CD4-positive, alpha-beta T cell (primary cell): ENCODE results near the gene GEMIN4. TPM values are rescaled to one million over a fixed set of nuclear protein-coding genes. Genes with fewer than 3 reads are reported as not detected.
A peak's percentile ranks its signal among the peaks of the same experiment; 100 is the strongest.
"Not testable (repeated sequence)": the region's sequence is repeated elsewhere in the genome, so short reads cannot be mapped to it uniquely, and the experiment has no call there.

Source experiments
- ATAC-seq: fragments of 200-7000 bp; cut with Tn5 transposase; one replicate; pipeline ENCODE4 v1.10.0; 2022; ENCODE audit warnings: mild to moderate bottlenecking; ENCODE audit not compliant: poor library complexity
- CTCF ChIA-PET: fragments of 350-600 bp; sonication (Branson Sonifier 250); formaldehyde crosslinking; loops from one replicate; lab custom pipeline; 2021; ENCODE audit warnings: antibody characterized with exemption, inconsistent platforms; lab: Charles Lee
- POLR2A ChIA-PET: fragments of 350-600 bp; sonication (Branson Sonifier 250); formaldehyde crosslinking; loops from one replicate; lab custom pipeline; 2021; ENCODE audit warnings: antibody characterized with exemption, inconsistent platforms; lab: Charles Lee
- DNase-seq, 14 experiments: peaks; one replicate each; pipeline ENCODE4 v3.0.0-alpha.2; 2013 to 2020; ENCODE audit warnings: mixed read lengths in 2 of 14
- H3K27ac ChIP-seq, 2 donors: one replicate each; pipeline versions ENCODE4 v1.5.1 to v1.7.0; 2013; ENCODE audit warnings: low read length in 2 of 2, low read depth in 1 of 2, mild to moderate bottlenecking in 1 of 2
- H3K27me3 ChIP-seq, 2 experiments: 1 replicate in 1 of 2; 2 replicates in 1 of 2; pipeline versions ENCODE4 v1.6.1 to v1.7.0; 2013; ENCODE audit warnings: low read length in 2 of 2, control low read depth in 1 of 2, mild to moderate bottlenecking in 1 of 2, moderate library complexity in 1 of 2; ENCODE audit not compliant: insufficient read depth in 2 of 2, control insufficient read depth in 1 of 2
- H3K36me3 ChIP-seq: one replicate; pipeline ENCODE4 v1.6.1; 2013; ENCODE audit warnings: low read length, control low read depth; ENCODE audit not compliant: insufficient read depth
- H3K4me1 ChIP-seq: one replicate; pipeline ENCODE4 v1.6.1; 2013; ENCODE audit warnings: low read length, control low read depth; ENCODE audit not compliant: insufficient read depth
- H3K4me3 ChIP-seq: one replicate; pipeline ENCODE4 v1.5.1; 2013; ENCODE audit warnings: mild to moderate bottlenecking, low read length, moderate library complexity
- H3K9me3 ChIP-seq, 2 experiments: 1 replicate in 1 of 2; 2 replicates in 1 of 2; pipeline versions ENCODE4 v1.6.1 to v1.7.0; 2013; ENCODE audit warnings: low read length in 2 of 2, mild to moderate bottlenecking in 2 of 2, control low read depth in 1 of 2, moderate library complexity in 1 of 2; ENCODE audit not compliant: control insufficient read depth in 1 of 2, insufficient read depth in 1 of 2
- H3K27ac Mint-ChIP-seq: one replicate; pipeline ENCODE4 v1.8.0; 2020; ENCODE audit warnings: mixed read lengths
- H3K27me3 Mint-ChIP-seq: one replicate; pipeline ENCODE4 v1.8.0; 2021; ENCODE audit warnings: mixed read lengths
- H3K36me3 Mint-ChIP-seq: one replicate; pipeline ENCODE4 v1.8.0; 2021; ENCODE audit warnings: low read depth, mixed read lengths
- H3K4me1 Mint-ChIP-seq: one replicate; pipeline ENCODE4 v1.8.0; 2021; ENCODE audit warnings: low read depth, mixed read lengths
- H3K4me3 Mint-ChIP-seq: one replicate; pipeline ENCODE4 v1.8.0; 2020; ENCODE audit warnings: mild to moderate bottlenecking, mixed read lengths
- H3K9me3 Mint-ChIP-seq: one replicate; pipeline ENCODE4 v1.8.0; 2020; ENCODE audit warnings: mixed read lengths
- CTCF ChIP-seq: fragments of 200-600 bp; IDR thresholded peaks from one replicate; pipeline ENCODE4 v1.8.0; 2022; ENCODE audit warnings: antibody characterized with exemption, mild to moderate bottlenecking
- intact Hi-C, 2 experiments: fragments of 100-400 bp; cut with DNase I in 1 of 2; cut with micrococcal nuclease in 1 of 2; formaldehyde crosslinking; loops; one replicate each; pipeline versions ENCODE4 v1.15.1 to v1.9.0; 2023 to 2025; cut with DNase I, micrococcal nuclease
- total RNA-seq, 174 experiments: library from RNA in 2 of 174; stranded (reverse) in 2 of 174; gene quantifications; one replicate each; pipeline ENCODE4 v1.2.3 and lab custom pipeline; 2021 to 2026

Gene GEMIN4
- total RNA-seq, 2 experiments from 2014 or later: 16.0 to 18.0 TPM

GRCh38 chr17:794876-795275 lies 42.8 kb upstream of the GEMIN4 start:
- Histone ChIP-seq H3K4me1 (peaks cover 8% of the 10 kb centered on the region), H3K9me3 (no peaks in the 10 kb centered on the region), H3K4me3 (no peak overlapping the region), H3K36me3 (peaks cover 25% of the 10 kb centered on the region), H3K27me3 (no peaks in the 10 kb centered on the region), H3K27ac (no peak overlapping the region)
- intact Hi-C loops: loop anchor here (1.0 to 2.0 kb wide), 2 partner anchors 186 to 262 kb away; no protein-coding TSS in a partner anchor
- peak overlapping the region; percentile 31 for H3K4me3 Mint-ChIP-seq
- no peaks in the 10 kb centered on the region for H3K27me3 Mint-ChIP-seq
- ChIA-PET CTCF (interaction anchor here (1.0 to 3.2 kb wide), 5 partner anchors 13 to 205 kb away, joined by 3 to 19 read pairs (median 9); partner anchors contain the start of genes GLOD4, MRM3 and TIMM22), POLR2A (interaction anchor here (1.5 kb wide), 1 partner anchor 186 kb away, joined by 5 read pairs; no protein-coding TSS in a partner anchor)
- ATAC-seq: peak; percentile 77
- no peak overlapping the region for H3K27ac Mint-ChIP-seq
- peaks cover 6% of the 10 kb centered on the region for H3K4me1 Mint-ChIP-seq
- TF ChIP-seq CTCF: peak; percentile 49
- H3K9me3 Mint-ChIP-seq: no peaks in the 10 kb centered on the region
- peaks cover 38% of the 10 kb centered on the region for H3K36me3 Mint-ChIP-seq
- peak; percentile 14 to 68 (median 26) for DNase-seq

- Mint-ChIP-seq H3K4me3 (no peak overlapping the region), H3K27me3 (no peaks in the 10 kb centered on the region), H3K4me1 (peaks cover 6% of the 10 kb centered on the region), H3K36me3 (peaks cover 56% of the 10 kb centered on the region), H3K9me3 (no peaks in the 10 kb centered on the region), H3K27ac (no peak overlapping the region)
- Histone ChIP-seq H3K9me3 (no peaks in the 10 kb centered on the region), H3K4me3 (no peak overlapping the region), H3K4me1 (peaks cover 8% of the 10 kb centered on the region), H3K27ac (no peak overlapping the region), H3K36me3 (peaks cover 48% of the 10 kb centered on the region), H3K27me3 (no peaks in the 10 kb centered on the region)
- CTCF ChIA-PET: interaction anchor here (1.4 kb wide), 1 partner anchor 189 kb away, joined by 3 read pairs; no protein-coding TSS in a partner anchor
- no peak for ATAC-seq
- TF ChIP-seq CTCF: no peak
- DNase-seq: no peak
- intact Hi-C loops: no loop called here
- POLR2A ChIA-PET: no interaction called here
These were observed 40.2 kb upstream of the GEMIN4 start for GRCh38 chr17:792277-792676.

- ChIA-PET CTCF (interaction anchor here (1.4 kb wide), 1 partner anchor 189 kb away, joined by 3 read pairs; no protein-coding TSS in a partner anchor), POLR2A (no interaction called here)
- Mint-ChIP-seq H3K27ac (no peak overlapping the region), H3K9me3 (no peaks in the 10 kb centered on the region), H3K27me3 (no peaks in the 10 kb centered on the region), H3K4me3 (no peak overlapping the region), H3K4me1 (peaks cover 6% of the 10 kb centered on the region), H3K36me3 (peaks cover 60% of the 10 kb centered on the region)
- intact Hi-C loops: no loop called here
- peaks cover 8% of the 10 kb centered on the region for H3K4me1 ChIP-seq
- ATAC-seq (no peak), DNase-seq (no peak)
- no peaks in the 10 kb centered on the region for H3K9me3 ChIP-seq
- no peak for TF ChIP-seq CTCF
- H3K36me3 ChIP-seq: peaks cover 48% of the 10 kb centered on the region
- no peak overlapping the region for H3K27ac ChIP-seq
- no peak overlapping the region for H3K4me3 ChIP-seq
- H3K27me3 ChIP-seq: no peaks in the 10 kb centered on the region
These were observed 39.8 kb upstream of the GEMIN4 start for GRCh38 chr17:791829-792228.

GRCh38 chr17:790874-791247 lies 38.8 kb upstream of the GEMIN4 start:
- H3K27me3 Mint-ChIP-seq, CTCF ChIA-PET, POLR2A ChIA-PET, intact Hi-C loops, H3K4me3 Mint-ChIP-seq, H3K27ac ChIP-seq, H3K4me1 Mint-ChIP-seq, ATAC-seq, H3K27me3 ChIP-seq, DNase-seq, H3K9me3 Mint-ChIP-seq, H3K4me3 ChIP-seq, H3K9me3 ChIP-seq, H3K4me1 ChIP-seq, H3K27ac Mint-ChIP-seq: not testable (repeated sequence)
- peaks cover 48% of the 10 kb centered on the region for H3K36me3 ChIP-seq
- H3K36me3 Mint-ChIP-seq: peaks cover 60% of the 10 kb centered on the region

- intact Hi-C loops, H3K4me1 Mint-ChIP-seq, H3K9me3 Mint-ChIP-seq, DNase-seq, H3K4me3 ChIP-seq, ATAC-seq, H3K4me1 ChIP-seq, H3K27ac Mint-ChIP-seq, H3K9me3 ChIP-seq, H3K27me3 Mint-ChIP-seq, H3K4me3 Mint-ChIP-seq, POLR2A ChIA-PET, H3K27ac ChIP-seq, H3K27me3 ChIP-seq, CTCF ChIA-PET: not testable (repeated sequence)
- H3K36me3 ChIP-seq: peaks cover 48% of the 10 kb centered on the region
- H3K36me3 Mint-ChIP-seq: peaks cover 60% of the 10 kb centered on the region
These were observed 38.1 kb upstream of the GEMIN4 start for GRCh38 chr17:789931-790873.
